Peyer's patch (tissue), 4 donors: ENCODE data around the gene ZNF468.
"Not testable (repeated sequence)": the region's sequence is repeated elsewhere in the genome, so short reads cannot be mapped to it uniquely, and the experiment has no call there.

Experiments used
- POLR2A ChIP-seq, 2 donors: fragments of 450-650 bp; IDR thresholded peaks; one replicate each; pipeline ENCODE4 v1.5.1; 2017; ENCODE audit warnings: antibody characterized with exemption in 2 of 2, mild to moderate bottlenecking in 2 of 2, moderate library complexity in 2 of 2
- TF ChIP-seq, protein P1 (sequence below), 6 experiments: fragments of 450-650 bp in 4 of 6; fragments of 200-600 bp in 2 of 6; sonication (generic) in 1 of 6; IDR thresholded peaks; one replicate each; pipeline ENCODE4 v1.5.1; 2017 to 2019; ENCODE audit warnings: antibody characterized with exemption in 6 of 6, mild to moderate bottlenecking in 3 of 6, moderate library complexity in 1 of 6

DNA sequence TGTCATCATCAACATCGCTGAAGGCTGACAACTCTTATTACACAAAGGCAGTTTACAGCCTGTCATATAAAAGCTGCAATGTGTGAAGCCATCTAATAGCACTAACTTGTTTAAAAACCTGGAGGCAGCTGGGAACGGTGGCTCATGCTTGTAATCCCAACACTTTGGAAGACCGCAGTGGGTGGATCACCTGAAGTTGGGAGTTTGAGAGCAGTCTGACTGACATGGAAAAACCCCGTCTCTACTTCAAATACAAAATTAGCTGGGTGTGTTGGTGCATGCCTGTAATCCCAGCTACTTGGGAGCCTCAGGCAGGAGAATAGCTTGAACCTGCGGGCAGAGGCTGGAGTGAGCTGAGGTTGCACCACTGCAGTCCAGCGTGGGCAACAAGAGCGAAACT lies 27.6 kb downstream of the ZNF468 start:
- TF ChIP-seq, protein P1, sequence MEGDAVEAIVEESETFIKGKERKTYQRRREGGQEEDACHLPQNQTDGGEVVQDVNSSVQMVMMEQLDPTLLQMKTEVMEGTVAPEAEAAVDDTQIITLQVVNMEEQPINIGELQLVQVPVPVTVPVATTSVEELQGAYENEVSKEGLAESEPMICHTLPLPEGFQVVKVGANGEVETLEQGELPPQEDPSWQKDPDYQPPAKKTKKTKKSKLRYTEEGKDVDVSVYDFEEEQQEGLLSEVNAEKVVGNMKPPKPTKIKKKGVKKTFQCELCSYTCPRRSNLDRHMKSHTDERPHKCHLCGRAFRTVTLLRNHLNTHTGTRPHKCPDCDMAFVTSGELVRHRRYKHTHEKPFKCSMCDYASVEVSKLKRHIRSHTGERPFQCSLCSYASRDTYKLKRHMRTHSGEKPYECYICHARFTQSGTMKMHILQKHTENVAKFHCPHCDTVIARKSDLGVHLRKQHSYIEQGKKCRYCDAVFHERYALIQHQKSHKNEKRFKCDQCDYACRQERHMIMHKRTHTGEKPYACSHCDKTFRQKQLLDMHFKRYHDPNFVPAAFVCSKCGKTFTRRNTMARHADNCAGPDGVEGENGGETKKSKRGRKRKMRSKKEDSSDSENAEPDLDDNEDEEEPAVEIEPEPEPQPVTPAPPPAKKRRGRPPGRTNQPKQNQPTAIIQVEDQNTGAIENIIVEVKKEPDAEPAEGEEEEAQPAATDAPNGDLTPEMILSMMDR (IDR thresholded peaks at IDR 0.05) = not testable (repeated sequence)
- TF ChIP-seq POLR2A (IDR thresholded peaks at IDR 0.05) = not testable (repeated sequence)
